GM19351 (cell line): ENCODE measurements around the gene VSIG10L2.

ENCODE experiments used
- ATAC-seq: cut with Tn5 transposase; IDR thresholded peaks from one replicate; pipeline ENCODE4 v1.9.1; 2021; ENCODE audit warnings: mild to moderate bottlenecking, moderate library complexity; ENCODE audit not compliant: unreplicated experiment

Gene VSIG10L2

GRCh38 chr11:125929445-125930075 lies 16.3 kb upstream of the VSIG10L2 start:
- ATAC-seq = no peak

- no peak for ATAC-seq
Measured at GRCh38 chr11:125930076-125930450, 15.8 kb upstream of the VSIG10L2 start.

GRCh38 chr11:125931116-125931515 lies 14.7 kb upstream of the VSIG10L2 start:
- ATAC-seq = no peak

- ATAC-seq = no peak
Measured at GRCh38 chr11:125931668-125932067, 14.2 kb upstream of the VSIG10L2 start.

- no peak for ATAC-seq
Measured at GRCh38 chr11:125932301-125932700, 13.5 kb upstream of the VSIG10L2 start.

GRCh38 chr11:125933030-125933813 lies 12.6 kb upstream of the VSIG10L2 start:
- ATAC-seq = no peak

GRCh38 chr11:125934473-125934872 lies 11.4 kb upstream of the VSIG10L2 start:
- no peak for ATAC-seq

- ATAC-seq = no peak
Measured at GRCh38 chr11:125935056-125935455, 10.8 kb upstream of the VSIG10L2 start.

GRCh38 chr11:125935618-125936199 lies 10.1 kb upstream of the VSIG10L2 start:
- ATAC-seq = no peak

GRCh38 chr11:125938418-125938817 lies 7.4 kb upstream of the VSIG10L2 start:
- no peak for ATAC-seq

- ATAC-seq = no peak
Measured at GRCh38 chr11:125939081-125939521, 6.7 kb upstream of the VSIG10L2 start.

- ATAC-seq = no peak
Measured at GRCh38 chr11:125940145-125940544, 5.7 kb upstream of the VSIG10L2 start.

GRCh38 chr11:125941267-125941618 lies 4.6 kb upstream of the VSIG10L2 start:
- no peak for ATAC-seq

- no peak for ATAC-seq
Measured at GRCh38 chr11:125941619-125942611, 3.9 kb upstream of the VSIG10L2 start.

- no peak for ATAC-seq
Measured at GRCh38 chr11:125942771-125943428, 2.9 kb upstream of the VSIG10L2 start.

- no peak for ATAC-seq
Measured at GRCh38 chr11:125943661-125944349, 2.0 kb upstream of the VSIG10L2 start.

- no peak for ATAC-seq
Measured at GRCh38 chr11:125944350-125945010, 1.4 kb upstream of the VSIG10L2 start.

GRCh38 chr11:125945011-125945796 lies 640 bp upstream of the VSIG10L2 start:
- no peak for ATAC-seq
